ENCODE measurements around the gene LEKR1.

Gene LEKR1

DNA sequence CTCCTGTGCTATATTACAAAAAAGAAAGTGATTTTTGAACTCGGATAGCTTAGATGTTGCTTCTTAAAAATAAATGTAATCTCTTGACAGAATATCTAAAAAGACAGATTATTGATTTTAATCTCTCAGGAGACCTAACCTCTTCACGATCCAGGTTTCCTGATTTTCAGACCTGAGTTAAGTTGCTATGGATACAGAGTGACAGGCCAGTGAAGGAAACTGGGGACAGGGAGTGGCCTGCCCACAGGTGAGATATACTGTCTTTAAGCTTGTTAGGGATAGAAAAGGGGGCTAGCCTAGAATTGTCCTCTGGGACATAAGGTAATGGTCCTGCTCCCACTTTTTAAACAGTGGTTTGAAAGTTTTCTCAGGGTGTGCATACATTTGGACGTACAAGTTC is 260.6 kb downstream of the LEKR1 start:
- DNase-seq = no peak

DNA sequence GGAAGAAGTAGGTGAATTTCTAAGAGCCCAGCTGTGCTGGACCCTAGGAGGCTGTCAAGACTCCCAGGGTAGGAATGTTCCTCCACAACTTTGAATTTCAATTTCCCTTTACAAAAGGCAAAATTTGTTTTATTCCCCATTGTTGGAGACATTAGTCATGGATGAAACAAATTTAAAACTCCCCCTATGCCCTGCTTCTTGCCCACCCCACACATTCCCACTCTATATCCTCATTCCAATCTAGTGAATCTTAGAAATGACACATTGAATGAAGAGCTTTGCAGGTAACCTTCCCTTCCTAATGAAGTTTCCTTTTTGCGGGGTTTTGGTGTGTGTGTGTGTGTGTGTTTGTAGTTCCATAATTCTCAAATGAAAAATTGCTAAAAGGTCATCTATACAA is 261.2 kb downstream of the LEKR1 start:
- no peak for DNase-seq

GRCh38 chr3:157087780-157088600 is 261.8 kb downstream of the LEKR1 start:
- no peak for DNase-seq

DNA sequence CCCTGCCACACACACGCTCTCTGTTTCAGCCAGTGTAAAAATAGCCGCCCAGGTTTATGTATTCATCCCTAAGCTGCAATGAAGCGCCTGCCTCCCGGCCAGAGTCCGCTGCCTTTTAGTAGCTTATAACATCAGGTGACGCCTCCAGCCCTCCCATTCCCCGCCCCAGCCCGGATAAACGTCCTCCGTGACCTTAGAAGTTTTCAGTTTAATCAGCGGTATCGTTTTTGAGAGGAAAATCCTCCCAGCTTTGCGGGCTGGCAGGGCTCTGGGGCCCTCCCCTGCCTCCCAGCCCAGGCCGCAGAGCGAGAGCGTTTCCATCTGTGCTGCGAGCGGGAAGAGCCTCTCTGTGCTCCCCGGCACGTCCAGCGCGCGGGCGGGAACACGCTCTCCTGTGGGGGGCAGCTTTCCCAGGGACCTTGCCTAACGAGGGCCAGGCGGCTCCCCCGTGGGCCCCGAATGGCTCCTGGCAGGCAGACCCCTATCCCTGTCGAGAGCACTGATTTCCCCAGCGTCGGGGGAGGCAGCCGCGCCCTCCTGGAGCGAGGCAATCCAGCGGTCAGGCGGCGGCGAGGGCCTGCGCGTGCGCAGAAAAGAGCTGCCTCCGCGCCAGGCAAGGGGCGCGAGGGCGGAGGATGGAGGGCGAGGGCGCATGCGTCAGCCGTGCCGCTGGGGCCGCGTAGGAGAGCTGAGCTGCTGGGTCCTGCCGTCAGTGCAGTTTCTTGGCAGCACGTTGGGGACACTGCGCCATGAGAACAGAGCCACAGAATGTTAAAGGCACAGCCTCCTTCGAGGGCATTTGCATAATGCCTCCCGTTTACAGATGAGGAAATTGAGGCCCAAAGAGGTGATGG is 262.7 kb downstream of the LEKR1 start:
- no peak for DNase-seq

GRCh38 chr3:157089455-157090221 is 263.5 kb downstream of the LEKR1 start:
- DNase-seq = no peak

DNA sequence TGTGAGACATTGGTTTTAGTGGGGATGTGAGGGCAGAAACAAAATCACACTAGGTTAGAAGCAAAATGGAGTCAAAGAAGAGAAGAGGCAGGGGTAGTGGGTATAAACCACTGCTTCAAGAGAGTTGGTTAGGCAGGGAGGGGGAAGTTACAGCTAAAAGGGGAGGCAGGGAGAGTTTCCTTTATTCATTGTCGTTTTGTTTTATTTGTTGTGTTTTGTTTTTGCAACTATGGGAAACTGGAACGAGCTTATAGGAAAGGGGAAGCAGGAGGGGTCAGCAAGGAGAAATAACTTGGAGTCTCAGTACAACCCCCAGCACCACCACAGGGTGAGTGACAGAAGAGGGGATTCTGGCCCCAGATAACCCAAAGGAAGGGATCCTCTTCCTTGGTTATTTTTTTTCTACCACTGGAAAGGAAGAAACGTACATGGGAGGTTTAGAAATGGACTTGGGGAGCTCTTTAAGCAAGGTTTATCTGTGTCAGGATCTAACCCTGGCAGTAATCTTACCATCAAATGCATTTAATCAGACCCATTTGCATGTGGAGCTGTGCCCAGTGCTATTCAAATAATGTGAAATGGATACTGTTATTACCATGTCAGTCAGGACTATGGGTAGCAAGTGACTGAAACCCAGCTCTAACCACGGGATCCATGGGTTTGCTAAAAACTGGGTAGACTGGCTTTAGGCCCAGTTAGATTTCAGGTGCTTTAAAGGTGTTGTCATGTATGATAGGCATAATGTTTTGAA is 265.1 kb downstream of the LEKR1 start:
- no peak for DNase-seq

DNA sequence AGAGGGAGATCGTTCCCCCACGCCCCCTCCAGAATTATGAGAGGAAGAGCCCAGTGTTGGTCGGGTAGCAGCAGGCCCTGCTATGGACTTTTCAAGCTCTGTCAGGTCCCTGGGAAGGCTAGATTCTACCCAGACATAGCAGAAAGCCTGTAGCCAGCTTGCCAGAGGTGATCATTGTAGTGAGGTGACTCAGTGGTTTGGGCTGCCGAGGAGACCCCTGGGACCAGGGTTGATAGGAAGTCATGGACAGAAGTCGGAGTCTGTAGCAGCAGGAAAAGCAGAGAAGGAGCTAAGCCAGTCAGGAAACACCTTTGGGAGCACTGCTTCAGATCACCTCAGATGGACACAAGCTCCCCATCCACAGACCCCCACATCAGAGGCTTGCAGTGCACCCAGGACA is 266.1 kb downstream of the LEKR1 start:
- no peak for DNase-seq

DNA sequence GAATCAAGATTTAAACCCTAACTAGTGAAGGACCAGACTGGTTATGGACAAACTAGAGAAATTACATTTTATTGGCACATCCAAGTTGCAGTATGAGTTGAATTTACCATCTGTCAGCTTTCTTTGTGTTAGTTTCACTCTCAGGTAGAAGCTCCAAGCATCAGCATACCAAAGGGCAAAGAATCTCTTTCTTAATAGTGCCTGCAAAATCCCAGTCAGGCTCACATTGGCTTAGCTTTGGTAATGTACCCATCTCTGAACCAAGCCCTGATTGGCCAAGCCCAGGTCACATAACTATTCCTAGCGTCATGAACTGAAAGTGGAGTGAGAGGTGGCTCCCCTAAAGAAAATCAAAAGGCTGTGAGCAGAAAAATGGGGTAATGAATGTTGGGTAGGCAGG is 266.9 kb downstream of the LEKR1 start:
- DNase-seq = no peak

DNA sequence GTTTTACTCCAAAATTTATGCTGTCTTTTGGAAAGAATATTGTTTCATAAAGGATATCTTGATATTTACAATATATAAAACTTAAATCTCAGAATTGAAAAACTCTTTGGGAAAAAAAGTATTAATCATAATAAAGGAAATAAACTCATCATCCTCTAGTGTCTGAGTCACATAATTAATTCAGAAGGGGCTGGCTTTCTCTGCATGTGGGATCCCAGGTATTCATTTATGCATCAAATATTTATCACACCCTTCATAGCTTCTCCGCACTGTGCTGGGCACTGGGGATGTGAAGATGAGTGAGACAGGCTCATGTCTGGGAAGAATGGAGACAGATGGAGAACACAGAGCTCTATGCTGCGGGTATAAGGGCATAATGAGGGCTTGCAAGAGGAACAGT is 268.1 kb downstream of the LEKR1 start:
- no peak for DNase-seq

- DNase-seq = no peak
These were observed 268.8 kb downstream of the LEKR1 start for GRCh38 chr3:157094751-157095480.
